ENCODE results near the gene RPRD1A. TPM values are rescaled to one million over a fixed set of nuclear protein-coding genes. Genes with fewer than 3 reads are reported as not detected.
A peak's percentile ranks its signal among the peaks of the same experiment; 100 is the strongest.
"Not testable (repeated sequence)": the region's sequence is repeated elsewhere in the genome, so short reads cannot be mapped to it uniquely, and the experiment has no call there.

The RPRD1A gene
- total RNA-seq, 1 donor from 2014 or later, result 52.4 TPM

DNA sequence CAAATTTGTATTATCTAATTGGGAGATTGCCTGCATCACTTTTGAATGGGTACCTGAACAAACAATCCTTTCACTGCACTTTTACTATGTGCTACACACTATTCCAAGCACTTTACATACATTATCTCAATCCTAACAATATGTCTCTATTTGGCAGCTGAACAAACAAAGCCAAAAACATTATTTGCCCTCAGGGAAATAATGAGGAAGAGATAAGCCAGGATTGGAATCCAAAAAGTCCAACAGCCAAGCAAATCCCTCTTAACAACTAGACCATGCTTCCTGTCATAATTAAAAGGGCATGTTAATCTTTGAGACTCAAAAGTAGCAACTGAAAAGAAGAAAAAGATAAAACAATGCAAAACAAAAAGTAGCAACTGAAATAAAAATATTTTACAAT is 32.1 kb downstream of the RPRD1A start:
- DNase-seq (ENCODE audit: extremely low spot score, unreplicated experiment), result no peak
- H3K27me3 Mint-ChIP-seq, result no peaks in the 10 kb centered on the region
- peaks cover 9% of the 10 kb centered on the region for H3K4me1 Mint-ChIP-seq (ENCODE audit: unreplicated experiment)
- H3K36me3 Mint-ChIP-seq, result peaks cover 39% of the 10 kb centered on the region
- H3K27ac Mint-ChIP-seq, result no peak overlapping the region
- peaks cover 8% of the 10 kb centered on the region for H3K9me3 Mint-ChIP-seq
- no peak overlapping the region for H3K4me3 Mint-ChIP-seq
- TF ChIP-seq CTCF (conservative IDR thresholded peaks at IDR 0.05), result no peak

- H3K27ac Mint-ChIP-seq, result no peak overlapping the region
- no peak overlapping the region for H3K4me3 Mint-ChIP-seq
- peaks cover 9% of the 10 kb centered on the region for H3K4me1 Mint-ChIP-seq (ENCODE audit: unreplicated experiment)
- H3K9me3 Mint-ChIP-seq, result peaks cover 6% of the 10 kb centered on the region
- no peak for DNase-seq (ENCODE audit: extremely low spot score, unreplicated experiment)
- H3K36me3 Mint-ChIP-seq, result peaks cover 33% of the 10 kb centered on the region
- H3K27me3 Mint-ChIP-seq, result no peaks in the 10 kb centered on the region
- no peak for TF ChIP-seq CTCF (conservative IDR thresholded peaks at IDR 0.05)
Measured at GRCh38 chr18:36034299-36034895, 33.0 kb downstream of the RPRD1A start.

- no peak overlapping the region for H3K4me3 Mint-ChIP-seq
- DNase-seq (ENCODE audit: extremely low spot score, unreplicated experiment), result no peak
- peaks cover 28% of the 10 kb centered on the region for H3K36me3 Mint-ChIP-seq
- no peaks in the 10 kb centered on the region for H3K27me3 Mint-ChIP-seq
- H3K9me3 Mint-ChIP-seq, result no peaks in the 10 kb centered on the region
- no peak overlapping the region for H3K27ac Mint-ChIP-seq
- no peak for TF ChIP-seq CTCF (conservative IDR thresholded peaks at IDR 0.05)
- H3K4me1 Mint-ChIP-seq (ENCODE audit: unreplicated experiment), result peaks cover 9% of the 10 kb centered on the region
Measured at GRCh38 chr18:36031903-36032302, 35.5 kb downstream of the RPRD1A start.

- DNase-seq (ENCODE audit: extremely low spot score, unreplicated experiment), result no peak
- peaks cover 9% of the 10 kb centered on the region for H3K4me1 Mint-ChIP-seq (ENCODE audit: unreplicated experiment)
- no peaks in the 10 kb centered on the region for H3K9me3 Mint-ChIP-seq
- no peak overlapping the region for H3K27ac Mint-ChIP-seq
- H3K4me3 Mint-ChIP-seq, result no peak overlapping the region
- no peaks in the 10 kb centered on the region for H3K27me3 Mint-ChIP-seq
- H3K36me3 Mint-ChIP-seq, result peaks cover 31% of the 10 kb centered on the region
- no peak for TF ChIP-seq CTCF (conservative IDR thresholded peaks at IDR 0.05)
Measured at GRCh38 chr18:36031407-36031806, 36.0 kb downstream of the RPRD1A start.

- no peak overlapping the region for H3K4me3 Mint-ChIP-seq
- no peaks in the 10 kb centered on the region for H3K9me3 Mint-ChIP-seq
- DNase-seq (ENCODE audit: extremely low spot score, unreplicated experiment), result no peak
- H3K27ac Mint-ChIP-seq, result no peak overlapping the region
- peaks cover 41% of the 10 kb centered on the region for H3K36me3 Mint-ChIP-seq
- H3K27me3 Mint-ChIP-seq, result no peaks in the 10 kb centered on the region
- peaks cover 10% of the 10 kb centered on the region for H3K4me1 Mint-ChIP-seq (ENCODE audit: unreplicated experiment)
- TF ChIP-seq CTCF (conservative IDR thresholded peaks at IDR 0.05), result no peak
Measured at GRCh38 chr18:36028859-36029258, 38.5 kb downstream of the RPRD1A start.

- Mint-ChIP-seq H3K9me3 (no peaks in the 10 kb centered on the region), H3K4me3 (peak overlapping the region; percentile 4), H3K36me3 (peaks cover 33% of the 10 kb centered on the region), H3K4me1 (ENCODE audit: unreplicated experiment) (peaks cover 18% of the 10 kb centered on the region), H3K27me3 (no peaks in the 10 kb centered on the region), H3K27ac (peak overlapping the region; percentile 35)
- TF ChIP-seq CTCF (conservative IDR thresholded peaks at IDR 0.05), result no peak
- no peak for DNase-seq (ENCODE audit: extremely low spot score, unreplicated experiment)
Measured at GRCh38 chr18:36025025-36025424, 42.3 kb downstream of the RPRD1A start.

- Mint-ChIP-seq H3K36me3 (peaks cover 33% of the 10 kb centered on the region), H3K4me1 (ENCODE audit: unreplicated experiment) (peaks cover 18% of the 10 kb centered on the region)
- H3K27ac Mint-ChIP-seq, result not testable (repeated sequence)
Measured at GRCh38 chr18:36024241-36024640, 43.1 kb downstream of the RPRD1A start.

More at GRCh38 chr18:36024241-36024640, 43.1 kb downstream of the RPRD1A start:
- H3K9me3 Mint-ChIP-seq; DNase-seq (ENCODE audit: extremely low spot score, unreplicated experiment); H3K4me3 Mint-ChIP-seq; H3K27me3 Mint-ChIP-seq: not testable (repeated sequence)
